ENCODE measurements around the gene HDAC4.

HDAC4 gene

DNA sequence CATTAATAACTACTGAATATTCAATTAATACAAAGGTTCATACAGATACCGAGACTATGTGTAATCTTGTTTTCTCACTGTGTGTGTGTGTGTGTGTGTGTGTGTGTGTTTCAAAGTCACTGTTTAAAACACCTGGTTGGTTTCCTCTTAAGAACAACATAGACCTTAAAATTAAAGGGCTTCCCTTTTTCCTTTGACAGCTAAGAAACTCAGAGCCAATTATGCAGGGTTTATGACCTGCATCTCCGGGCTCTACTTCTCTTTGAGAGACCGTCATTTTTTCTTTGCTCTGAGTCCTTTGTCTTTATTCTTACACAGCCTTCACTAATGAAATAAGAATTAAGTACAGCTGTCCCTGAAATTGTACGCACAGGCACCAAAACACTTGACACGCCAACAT lies 145.6 kb downstream of the HDAC4 start:
- no peak for DNase-seq (ENCODE audit: low spot score)

GRCh38 chr2:239253701-239254436 lies 147.0 kb downstream of the HDAC4 start:
- DNase-seq (ENCODE audit: low spot score) = peak; percentile 41

DNA sequence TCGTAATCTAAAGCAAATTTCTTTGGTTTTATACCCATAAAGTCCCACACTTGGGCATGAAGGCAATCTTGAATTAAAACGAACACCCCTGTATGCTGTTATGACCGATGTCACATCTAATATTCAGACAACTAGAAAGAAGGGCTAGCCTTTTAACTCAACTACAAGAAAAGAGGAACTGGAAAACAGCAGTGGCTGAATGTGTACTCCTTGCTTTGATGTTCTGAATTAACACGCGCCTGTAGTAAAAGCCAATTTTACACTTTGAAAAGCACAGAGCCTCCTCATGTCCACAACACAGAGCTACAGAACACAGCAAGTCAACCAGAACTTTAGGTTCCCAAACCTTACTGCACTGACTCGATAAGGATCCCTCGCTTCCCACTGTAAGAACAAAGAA lies 147.6 kb downstream of the HDAC4 start:
- DNase-seq (ENCODE audit: low spot score) = no peak

- peak; percentile 63 for DNase-seq (ENCODE audit: low spot score)
These were observed 148.0 kb downstream of the HDAC4 start for GRCh38 chr2:239252801-239253200.

GRCh38 chr2:239252393-239252792 lies 148.4 kb downstream of the HDAC4 start:
- DNase-seq (ENCODE audit: low spot score) = peak; percentile 22

DNA sequence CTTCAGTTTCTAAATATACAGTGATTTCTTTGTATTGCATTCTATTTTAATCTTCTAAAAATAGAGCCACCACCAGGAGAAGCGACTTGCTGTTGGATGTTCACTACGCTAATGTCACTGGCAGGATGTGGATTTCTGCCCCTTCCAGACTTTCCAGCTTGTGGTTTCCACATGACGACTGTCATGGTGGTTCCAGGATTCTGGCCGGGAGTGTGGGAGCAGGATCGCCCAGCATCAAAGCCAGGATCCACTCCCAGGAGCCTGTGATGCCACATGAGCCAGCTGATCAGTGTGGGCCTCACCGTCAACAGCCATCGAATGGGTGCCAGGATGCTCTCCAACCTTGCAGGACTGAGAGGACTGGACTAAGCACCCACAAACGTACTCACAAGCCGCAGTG lies 148.8 kb downstream of the HDAC4 start:
- peak; percentile 58 for DNase-seq (ENCODE audit: low spot score)

- DNase-seq (ENCODE audit: low spot score) = peak; percentile 52
These were observed 150.4 kb downstream of the HDAC4 start for GRCh38 chr2:239250216-239251081.

DNA sequence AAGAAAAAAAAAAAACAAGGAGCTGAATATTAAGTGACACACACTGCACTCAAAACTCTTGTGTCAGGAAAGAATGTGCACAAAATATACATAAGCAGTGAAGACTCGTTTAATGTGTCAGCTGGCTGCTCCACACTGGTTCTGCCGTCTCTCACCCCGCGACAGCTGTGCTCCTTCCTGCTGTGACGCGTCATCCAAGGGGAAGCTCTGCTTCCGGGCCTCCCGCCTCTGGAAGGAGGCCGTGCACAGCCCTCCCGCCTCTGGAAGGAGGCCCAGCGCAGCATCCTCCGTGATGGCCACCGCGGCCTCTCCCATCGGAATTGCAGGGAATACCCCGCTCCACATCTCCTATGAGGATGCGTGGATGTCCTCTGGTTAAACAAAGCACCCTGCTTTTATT lies 151.0 kb downstream of the HDAC4 start:
- peak; percentile 79 for DNase-seq (ENCODE audit: low spot score)

- DNase-seq (ENCODE audit: low spot score) = peak; percentile 26
These were observed 151.8 kb downstream of the HDAC4 start for GRCh38 chr2:239249048-239249447.

DNA sequence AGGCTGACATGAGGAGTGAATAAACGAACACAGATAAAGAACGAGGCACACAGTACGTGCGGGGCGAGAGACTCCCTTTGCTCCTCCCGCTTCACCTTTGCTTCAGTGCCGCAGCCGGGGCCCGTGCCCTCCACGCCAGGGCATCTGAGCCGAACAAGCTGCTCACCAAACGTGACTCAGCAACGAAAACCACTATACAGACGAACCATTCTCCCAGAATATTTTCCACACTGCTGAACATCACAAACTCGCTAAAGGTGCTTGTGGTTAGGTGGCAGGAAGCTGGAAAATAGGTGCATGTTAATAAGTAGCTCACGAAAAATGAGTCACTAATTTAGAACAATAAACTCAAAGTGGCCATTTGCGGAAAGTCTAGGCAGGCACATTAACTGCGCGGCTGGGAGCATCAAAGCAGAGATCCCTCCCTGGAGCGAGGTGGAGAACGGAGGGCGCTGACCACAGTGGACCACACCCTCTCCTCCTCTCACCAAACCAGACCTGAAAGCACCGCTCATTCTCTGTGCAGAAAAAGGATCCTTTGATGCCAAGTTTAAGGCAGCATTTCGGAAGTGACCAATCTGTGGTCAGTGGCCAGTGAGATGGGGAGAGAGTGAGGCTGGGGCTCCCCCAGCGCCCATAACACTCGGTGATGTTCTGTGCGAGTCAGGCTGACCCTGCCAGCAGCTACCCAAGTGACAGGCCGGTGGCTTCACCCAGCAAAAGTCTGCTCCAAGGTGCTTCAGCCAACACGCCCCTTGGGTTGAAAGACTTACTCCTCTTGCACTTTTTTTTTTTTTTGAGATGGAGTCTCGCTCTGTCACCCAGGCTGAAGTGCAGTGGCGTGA lies 153.2 kb downstream of the HDAC4 start:
- peak; percentile 62 for DNase-seq (ENCODE audit: low spot score)

DNA sequence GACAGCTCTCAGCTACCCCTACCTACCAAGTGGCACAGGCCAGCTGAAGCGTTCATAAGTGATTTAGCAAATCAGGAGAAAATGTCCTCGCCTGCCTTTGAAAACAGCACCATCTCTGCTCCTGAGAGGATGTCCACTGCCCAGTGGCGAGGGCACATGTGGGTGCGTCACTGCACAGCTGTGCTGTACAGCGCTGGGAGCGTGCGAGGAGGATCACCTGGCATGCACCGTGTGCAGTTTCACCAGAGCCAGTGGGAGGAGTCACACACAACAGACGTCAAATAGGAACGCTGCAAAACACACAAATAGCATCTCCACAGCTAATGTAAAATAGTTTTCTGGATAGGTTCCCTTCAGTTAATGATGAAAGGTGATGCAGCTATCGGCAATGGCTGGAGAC lies 154.1 kb downstream of the HDAC4 start:
- peak; percentile 41 for DNase-seq (ENCODE audit: low spot score)

GRCh38 chr2:239245872-239246721 lies 154.7 kb downstream of the HDAC4 start:
- peak; percentile 55 for DNase-seq (ENCODE audit: low spot score)

- peak; percentile 25 for DNase-seq (ENCODE audit: low spot score)
These were observed 155.7 kb downstream of the HDAC4 start for GRCh38 chr2:239245107-239245506.

GRCh38 chr2:239244625-239245024 lies 156.2 kb downstream of the HDAC4 start:
- DNase-seq (ENCODE audit: low spot score) = peak; percentile 28

- DNase-seq (ENCODE audit: low spot score) = no peak
These were observed 159.3 kb downstream of the HDAC4 start for GRCh38 chr2:239241431-239241960.

DNA sequence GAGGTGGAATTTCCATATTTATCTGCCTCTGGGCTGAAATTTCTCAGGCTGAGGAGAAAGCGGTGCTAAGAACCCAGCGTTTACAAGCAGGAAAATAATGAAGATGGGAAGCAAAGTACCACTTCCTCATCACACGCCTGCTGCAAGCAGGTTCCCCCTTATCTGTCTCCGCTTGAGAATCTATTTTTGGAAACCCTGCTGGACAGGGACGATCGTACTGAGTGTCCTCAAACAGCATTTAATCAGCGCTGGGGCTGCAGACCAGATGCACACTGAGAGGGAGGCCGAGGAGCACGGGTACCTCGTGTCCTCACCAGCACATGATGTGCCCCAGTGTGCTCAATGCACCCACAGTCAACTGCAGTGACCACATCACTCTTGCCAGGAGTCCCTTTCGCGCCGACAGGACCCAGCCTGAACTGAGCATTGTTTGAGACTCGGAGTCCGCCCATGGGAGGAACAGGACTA lies 160.4 kb downstream of the HDAC4 start:
- DNase-seq (ENCODE audit: low spot score) = peak; percentile 65

DNA sequence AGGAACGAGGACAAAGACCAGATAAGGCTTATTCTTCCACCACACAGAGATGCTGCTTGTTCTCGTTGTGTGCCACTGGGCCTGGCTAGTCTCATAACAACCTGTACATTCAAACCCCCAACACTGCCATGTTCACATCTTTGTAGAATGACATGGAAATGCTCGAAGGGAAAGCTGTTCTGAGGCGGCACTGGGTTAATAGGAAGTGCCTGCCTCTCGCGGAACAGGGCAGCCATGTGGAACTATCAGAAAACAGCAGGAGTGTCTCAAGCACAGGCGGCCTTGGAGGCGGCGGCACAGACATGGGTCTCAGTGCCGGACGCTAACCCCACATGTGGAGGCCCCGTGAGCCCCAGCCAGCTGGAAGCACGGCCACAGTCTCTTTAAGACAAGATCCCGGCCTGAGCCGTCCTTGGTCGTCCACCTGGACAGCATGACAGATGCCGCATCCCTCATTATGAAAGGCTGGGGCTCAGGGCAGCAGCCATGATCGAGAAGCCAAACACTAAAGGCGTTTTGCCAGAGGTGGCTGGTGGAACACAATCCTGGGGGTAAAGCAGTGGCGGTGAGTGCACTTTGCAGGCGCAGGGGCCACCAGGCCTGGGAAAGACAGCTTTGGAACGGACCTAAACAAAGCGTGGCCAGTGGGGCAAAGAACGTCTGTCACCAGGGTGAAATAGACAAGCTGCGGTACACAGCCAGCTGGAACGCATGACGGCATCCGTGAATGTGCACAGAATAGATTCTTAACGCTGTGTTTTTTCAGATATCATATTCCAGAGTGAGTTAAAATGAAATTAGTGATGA lies 161.0 kb downstream of the HDAC4 start:
- DNase-seq (ENCODE audit: low spot score) = peak; percentile 65

DNA sequence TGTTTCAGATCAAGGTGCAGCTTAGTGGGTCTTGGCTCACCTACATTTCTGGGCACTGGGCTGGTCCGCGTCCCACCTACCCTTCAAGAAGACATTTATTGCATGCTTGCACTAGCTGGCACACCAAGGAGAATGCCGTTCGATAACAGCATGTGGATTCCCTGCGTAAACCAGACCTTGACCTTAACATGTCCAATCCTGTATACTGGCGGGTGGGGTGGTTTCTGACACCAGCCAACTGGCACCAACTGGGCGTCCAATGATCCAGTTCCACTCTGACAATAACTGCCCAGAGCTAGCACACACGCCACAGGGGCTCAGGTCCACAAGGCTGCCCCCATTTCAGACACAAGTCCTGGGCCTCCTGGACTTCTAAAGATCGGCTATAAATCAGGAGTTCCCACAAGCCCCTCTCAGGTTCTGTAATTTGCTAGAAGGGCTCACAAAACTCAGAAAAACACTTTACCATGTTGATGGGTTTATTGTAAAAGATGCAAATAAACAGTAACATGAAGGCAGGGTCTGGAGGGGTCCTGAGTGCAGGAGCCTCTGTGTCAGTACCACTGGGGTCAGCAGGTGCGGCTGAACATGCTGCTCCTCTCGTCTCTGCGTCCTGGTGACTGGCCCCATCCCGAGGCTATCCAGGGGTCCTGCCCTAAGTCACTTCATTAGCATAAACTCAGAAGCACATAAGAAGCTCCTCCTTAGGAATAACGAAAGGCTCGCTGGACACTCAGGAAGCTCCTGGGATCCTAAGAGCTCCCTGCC lies 161.8 kb downstream of the HDAC4 start:
- peak; percentile 22 for DNase-seq (ENCODE audit: low spot score)

GRCh38 chr2:239238381-239238780 lies 162.4 kb downstream of the HDAC4 start:
- peak; percentile 25 for DNase-seq (ENCODE audit: low spot score)
